Heart left ventricle (tissue), 13 donors: ENCODE measurements around the gene CARS2.

Experiments used
- POLR2A ChIP-seq, 2 donors: fragments of 450-650 bp; IDR thresholded peaks; one replicate each; pipeline ENCODE4 v1.6.1; 2017; ENCODE audit warnings: antibody characterized with exemption in 2 of 2, mild to moderate bottlenecking in 2 of 2, moderate library complexity in 2 of 2
- TF ChIP-seq, protein P1 (sequence below), 12 donors: fragments of 200-600 bp; sonication (generic) in 4 of 12; IDR thresholded peaks; one replicate each; pipeline versions ENCODE4 v1.5.0 to v1.8.0; 2018 to 2022; ENCODE audit warnings: antibody characterized with exemption in 12 of 12, mild to moderate bottlenecking in 5 of 12
- donor health status: ischemic (EF 13 %, LVEDD 7.1; RV severe dilation, severe dysfunction).
- donor health status: DM: no; HTN: yes; CAD: no.
- donor health status: DM: no; HTN: no; CAD: no.
- donor health status: ischemic (EF 25% LVEDD 6.9; RV normal size, moderate dysfunction).
- donor health status: ischemic (EF 25% LVEDD 5.7; RV mildly dilated, moderate dysfunction).
- donor health status: ischemic (EF 35%, LVEDD 5.7; RV mildly dilated, moderate dysfunction).
- donor health status: nonischemic (EF 11% LVEDD 7.7; RV severe dilation, severe dysfunction).
- donor health status: DM: yes; HTN: yes; CAD: no.
- donor health status: PGD.
- donor health status: ischemic (EF 29% LVEDD 5.4; RV normal size, mild dysfunction).
- donor health status: nonischemic (EF 23%, LVEDD 6.1; RV moderate dilation, normal function).

- TF ChIP-seq POLR2A (IDR thresholded peaks at IDR 0.05), result no peak
- TF ChIP-seq, protein P1, sequence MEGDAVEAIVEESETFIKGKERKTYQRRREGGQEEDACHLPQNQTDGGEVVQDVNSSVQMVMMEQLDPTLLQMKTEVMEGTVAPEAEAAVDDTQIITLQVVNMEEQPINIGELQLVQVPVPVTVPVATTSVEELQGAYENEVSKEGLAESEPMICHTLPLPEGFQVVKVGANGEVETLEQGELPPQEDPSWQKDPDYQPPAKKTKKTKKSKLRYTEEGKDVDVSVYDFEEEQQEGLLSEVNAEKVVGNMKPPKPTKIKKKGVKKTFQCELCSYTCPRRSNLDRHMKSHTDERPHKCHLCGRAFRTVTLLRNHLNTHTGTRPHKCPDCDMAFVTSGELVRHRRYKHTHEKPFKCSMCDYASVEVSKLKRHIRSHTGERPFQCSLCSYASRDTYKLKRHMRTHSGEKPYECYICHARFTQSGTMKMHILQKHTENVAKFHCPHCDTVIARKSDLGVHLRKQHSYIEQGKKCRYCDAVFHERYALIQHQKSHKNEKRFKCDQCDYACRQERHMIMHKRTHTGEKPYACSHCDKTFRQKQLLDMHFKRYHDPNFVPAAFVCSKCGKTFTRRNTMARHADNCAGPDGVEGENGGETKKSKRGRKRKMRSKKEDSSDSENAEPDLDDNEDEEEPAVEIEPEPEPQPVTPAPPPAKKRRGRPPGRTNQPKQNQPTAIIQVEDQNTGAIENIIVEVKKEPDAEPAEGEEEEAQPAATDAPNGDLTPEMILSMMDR (IDR thresholded peaks at IDR 0.05), result no peak
Measured at GRCh38 chr13:110682746-110683145, 23.2 kb downstream of the CARS2 start.
